ENCODE measurements around the gene MEOX1. TPM values are rescaled to one million over a fixed set of nuclear protein-coding genes. Genes with fewer than 3 reads are reported as not detected.

Gene MEOX1
- total RNA-seq (2021; ENCODE audit: unreplicated experiment) (0.21 TPM), Bru-seq, nascent RNA (percentile 13 among the genes with signal in this experiment), BruChase-seq, experiment 1, labeled RNA remaining after a 2-hour chase (percentile 18 among the genes with signal in this experiment), BruChase-seq, experiment 2, labeled RNA remaining after a 6-hour chase (percentile 12 among the genes with signal in this experiment)
- polyA plus RNA-seq (2012; ENCODE audit: insufficient read length): 0.24 TPM
- long read RNA-seq: 0 reads

- H3K27ac ChIP-seq (ENCODE audit: low read length): no peak within 1 kb of the TSS
- ATAC-seq (no peak), DNase-seq (ENCODE audit: low read depth, low spot score) (no peak)
- H3K36me3 ChIP-seq (ENCODE audit: control insufficient read depth, insufficient read depth, low read length): no peaks in the 10 kb centered on the region
- H3K4me1 ChIP-seq (ENCODE audit: control insufficient read depth, insufficient read depth, low read length): no peaks in the 10 kb centered on the region; the same call in 1 of the 2 replicates
- no peak for TF ChIP-seq SIN3A (IDR thresholded peaks at IDR 0.05; ENCODE audit: borderline replicate concordance, insufficient read depth, low read depth, low read length)
- no peak for TF ChIP-seq CTCF (IDR thresholded peaks at IDR 0.05)
- no peak for TF ChIP-seq REST (IDR thresholded peaks at IDR 0.05; ENCODE audit: insufficient read depth in 1 of 2, low read depth in 2 of 2, low read length in 1 of 2)
- no peak for TF ChIP-seq TCF7L2 (IDR thresholded peaks at IDR 0.05; ENCODE audit: low read depth, low read length)
- no peak for TF ChIP-seq POLR2AphosphoS5 (IDR thresholded peaks at IDR 0.05; ENCODE audit: low read depth, low read length)
- H3K9me3 ChIP-seq (ENCODE audit: control insufficient read depth, insufficient read depth, low read depth, low read length): no peaks in the 10 kb centered on the region
- in situ Hi-C loops (cut with HindIII; ENCODE audit: low pct_unique_long_range_greater_than_20kb, low sequenced_read_pairs) (no loop called here), intact Hi-C loops (cut with micrococcal nuclease; ENCODE audit: unreplicated experiment) (no loop called here)
- POLR2A ChIA-PET: interaction anchor here (0.5 kb wide), 1 partner anchor 176 kb away, joined by 7 read pairs; no protein-coding TSS in a partner anchor
- no peaks in the 10 kb centered on the region for H3K27me3 ChIP-seq (ENCODE audit: control insufficient read depth, insufficient read depth, low read length)
- CTCF ChIA-PET: interaction anchor here (0.6 kb wide), 1 partner anchor 13 kb away, joined by 10 read pairs; no protein-coding TSS in a partner anchor
- BruUV-seq (replicated peaks): no TSS peak
- H3K4me3 ChIP-seq (ENCODE audit: low read depth in 2 of 2, low read length in 2 of 2): no peak within 1 kb of the TSS
Measured at GRCh38 chr17:43661699-43662412, at the start of gene MEOX1. Gene MEOX1, minus strand, starts transcription at chr17:43661922. Its CDS starts 388 bp downstream, at chr17:43661534.

- H3K36me3 ChIP-seq (ENCODE audit: control insufficient read depth, insufficient read depth, low read length): no peaks in the 10 kb centered on the region
- in situ Hi-C loops (cut with HindIII; ENCODE audit: low pct_unique_long_range_greater_than_20kb, low sequenced_read_pairs) (no loop called here), intact Hi-C loops (cut with micrococcal nuclease; ENCODE audit: unreplicated experiment) (no loop called here)
- no peaks in the 10 kb centered on the region for H3K27me3 ChIP-seq (ENCODE audit: control insufficient read depth, insufficient read depth, low read length)
- H3K4me1 ChIP-seq (ENCODE audit: control insufficient read depth, insufficient read depth, low read length): no peaks in the 10 kb centered on the region
- H3K9me3 ChIP-seq (ENCODE audit: control insufficient read depth, insufficient read depth, low read depth, low read length): no peaks in the 10 kb centered on the region
- H3K4me3 ChIP-seq (ENCODE audit: low read depth in 2 of 2, low read length in 2 of 2): no peak overlapping the region
- ATAC-seq: no peak
- DNase-seq (ENCODE audit: low read depth, low spot score): no peak
- BruUV-seq (replicated peaks): no TSS peak
- CTCF ChIA-PET: no interaction called here
- POLR2A ChIA-PET: no interaction called here
- H3K27ac ChIP-seq (ENCODE audit: low read length): no peak overlapping the region
- TF ChIP-seq POLR2AphosphoS5 (IDR thresholded peaks at IDR 0.05; ENCODE audit: low read depth, low read length): no peak
- TF ChIP-seq REST (IDR thresholded peaks at IDR 0.05; ENCODE audit: insufficient read depth in 1 of 2, low read depth in 2 of 2, low read length in 1 of 2): no peak
- no peak for TF ChIP-seq TCF7L2 (IDR thresholded peaks at IDR 0.05; ENCODE audit: low read depth, low read length)
Measured at GRCh38 chr17:43710101-43710500, 48.4 kb upstream of the MEOX1 start.

Measured in Panc1 (cell line).